ENCODE data around the gene ADARB2. TPM values are rescaled to one million over a fixed set of nuclear protein-coding genes. Genes with fewer than 3 reads are reported as not detected.

ADARB2 gene
- total RNA-seq, 1 donor from 2014 or later = 0.80 TPM

DNA sequence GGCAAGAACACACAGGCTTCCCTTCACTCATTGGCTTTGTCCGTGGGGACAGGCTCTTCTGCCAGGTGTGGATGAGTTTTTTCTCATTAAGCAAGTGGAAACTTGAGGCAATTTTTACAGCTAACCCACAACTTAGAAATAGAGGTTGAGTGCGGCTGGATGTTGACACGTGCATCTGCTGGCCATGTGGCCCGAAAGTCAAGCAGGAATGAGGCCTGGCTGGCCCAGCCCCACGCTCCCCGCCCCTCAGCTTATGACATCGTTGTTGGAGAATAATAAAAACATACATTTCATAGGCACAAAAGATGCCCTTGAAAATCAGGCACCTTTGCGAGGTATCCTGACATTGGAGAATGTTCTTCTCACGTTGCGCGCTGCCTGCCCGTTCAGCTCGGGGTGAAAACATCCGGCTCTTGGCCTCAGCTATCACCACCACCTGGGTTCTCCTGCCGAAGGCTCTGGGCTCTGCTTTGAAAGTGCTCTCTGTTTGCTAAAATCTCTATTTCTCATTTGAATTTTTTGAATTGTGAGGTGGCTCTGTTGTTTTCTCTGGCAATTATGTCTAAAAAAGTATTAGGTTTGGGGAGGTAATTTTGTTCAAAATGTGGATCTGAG, 370.4 kb downstream of the ADARB2 start:
- no peaks in the 10 kb centered on the region for H3K4me1 ChIP-seq

DNA sequence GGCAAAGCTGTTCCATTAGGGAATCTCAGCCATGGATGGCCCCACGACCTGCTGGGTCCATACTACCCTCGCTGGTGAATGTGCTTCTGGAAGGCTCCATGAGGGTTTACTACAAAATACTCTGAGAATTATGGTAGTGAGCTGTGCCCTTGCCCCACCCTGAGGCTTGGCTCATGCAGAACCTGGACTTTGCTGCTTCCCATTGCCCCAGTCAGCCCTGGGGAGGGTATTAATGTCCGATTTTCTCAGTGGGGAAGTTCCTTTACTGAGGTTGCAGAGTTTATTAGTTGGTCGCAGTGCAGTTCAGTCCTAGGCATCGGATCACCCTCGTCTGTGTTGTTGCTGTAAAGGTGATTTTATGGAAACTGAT, 371.0 kb downstream of the ADARB2 start:
- ATAC-seq = no peak

More for the DNA sequence above, 370.4 kb downstream of the ADARB2 start:
- DNase-seq (no peak), ATAC-seq (no peak)
- Histone ChIP-seq H3K27me3 (ENCODE audit: low read depth) (peaks cover 33% of the 10 kb centered on the region), H3K27ac (no peak overlapping the region), H3K36me3 (no peaks in the 10 kb centered on the region), H3K4me3 (no peak overlapping the region), H3K9me3 (no peaks in the 10 kb centered on the region)
- intact Hi-C loops (cut with DNase I) = no loop called here
- TF ChIP-seq, protein P1, sequence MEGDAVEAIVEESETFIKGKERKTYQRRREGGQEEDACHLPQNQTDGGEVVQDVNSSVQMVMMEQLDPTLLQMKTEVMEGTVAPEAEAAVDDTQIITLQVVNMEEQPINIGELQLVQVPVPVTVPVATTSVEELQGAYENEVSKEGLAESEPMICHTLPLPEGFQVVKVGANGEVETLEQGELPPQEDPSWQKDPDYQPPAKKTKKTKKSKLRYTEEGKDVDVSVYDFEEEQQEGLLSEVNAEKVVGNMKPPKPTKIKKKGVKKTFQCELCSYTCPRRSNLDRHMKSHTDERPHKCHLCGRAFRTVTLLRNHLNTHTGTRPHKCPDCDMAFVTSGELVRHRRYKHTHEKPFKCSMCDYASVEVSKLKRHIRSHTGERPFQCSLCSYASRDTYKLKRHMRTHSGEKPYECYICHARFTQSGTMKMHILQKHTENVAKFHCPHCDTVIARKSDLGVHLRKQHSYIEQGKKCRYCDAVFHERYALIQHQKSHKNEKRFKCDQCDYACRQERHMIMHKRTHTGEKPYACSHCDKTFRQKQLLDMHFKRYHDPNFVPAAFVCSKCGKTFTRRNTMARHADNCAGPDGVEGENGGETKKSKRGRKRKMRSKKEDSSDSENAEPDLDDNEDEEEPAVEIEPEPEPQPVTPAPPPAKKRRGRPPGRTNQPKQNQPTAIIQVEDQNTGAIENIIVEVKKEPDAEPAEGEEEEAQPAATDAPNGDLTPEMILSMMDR (IDR thresholded peaks at IDR 0.05) = no peak

DNA sequence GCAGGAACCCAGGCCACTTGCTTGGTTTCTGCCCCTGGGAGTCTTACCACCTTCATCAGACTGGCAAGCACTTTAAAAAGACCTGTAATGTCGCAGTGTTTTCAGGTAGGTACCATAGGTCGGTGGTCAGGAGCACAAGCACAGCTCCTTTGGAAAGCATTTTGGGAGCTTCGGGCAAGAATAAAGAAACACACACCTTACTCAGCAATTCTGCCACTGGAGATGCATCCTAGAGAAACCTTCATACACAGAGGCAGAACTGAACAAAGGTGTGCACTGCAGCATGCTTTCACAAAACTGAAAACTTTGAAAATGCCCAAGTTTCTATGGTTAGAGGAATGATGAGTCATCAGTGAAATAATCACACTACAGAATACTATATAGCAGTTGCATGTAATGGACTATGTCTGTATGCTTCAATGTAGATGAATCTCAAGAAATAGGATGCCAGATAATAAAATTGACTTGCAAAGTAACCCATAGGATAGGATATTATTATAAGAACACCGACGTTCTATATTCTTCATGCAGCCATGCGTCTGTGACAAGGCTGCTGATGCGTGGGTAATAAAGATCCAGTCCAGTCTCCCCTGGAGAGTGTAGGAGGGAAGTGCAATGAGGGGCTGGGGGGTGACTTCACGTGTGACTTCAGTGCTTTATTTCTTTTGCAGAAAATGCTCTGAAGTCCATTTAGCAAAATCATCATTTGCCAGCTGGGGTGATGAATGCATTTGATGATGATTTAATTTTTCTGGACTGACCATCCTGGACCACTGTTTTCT, 371.6 kb downstream of the ADARB2 start:
- TF ChIP-seq, protein P1 (IDR thresholded peaks at IDR 0.05) = no peak
- Histone ChIP-seq H3K36me3 (no peaks in the 10 kb centered on the region), H3K27me3 (ENCODE audit: low read depth) (peaks cover 33% of the 10 kb centered on the region), H3K27ac (no peak overlapping the region), H3K9me3 (no peaks in the 10 kb centered on the region), H3K4me1 (no peaks in the 10 kb centered on the region), H3K4me3 (no peak overlapping the region)
- DNase-seq (no peak), ATAC-seq (no peak)
- intact Hi-C loops (cut with DNase I) = no loop called here

More for the DNA sequence above, 371.0 kb downstream of the ADARB2 start:
- DNase-seq = no peak
- TF ChIP-seq, protein P1 (IDR thresholded peaks at IDR 0.05) = no peak
- Histone ChIP-seq H3K27me3 (ENCODE audit: low read depth) (peaks cover 33% of the 10 kb centered on the region), H3K4me1 (no peaks in the 10 kb centered on the region), H3K4me3 (no peak overlapping the region), H3K9me3 (no peaks in the 10 kb centered on the region), H3K27ac (no peak overlapping the region), H3K36me3 (no peaks in the 10 kb centered on the region)
- intact Hi-C loops (cut with DNase I) = no loop called here

DNA sequence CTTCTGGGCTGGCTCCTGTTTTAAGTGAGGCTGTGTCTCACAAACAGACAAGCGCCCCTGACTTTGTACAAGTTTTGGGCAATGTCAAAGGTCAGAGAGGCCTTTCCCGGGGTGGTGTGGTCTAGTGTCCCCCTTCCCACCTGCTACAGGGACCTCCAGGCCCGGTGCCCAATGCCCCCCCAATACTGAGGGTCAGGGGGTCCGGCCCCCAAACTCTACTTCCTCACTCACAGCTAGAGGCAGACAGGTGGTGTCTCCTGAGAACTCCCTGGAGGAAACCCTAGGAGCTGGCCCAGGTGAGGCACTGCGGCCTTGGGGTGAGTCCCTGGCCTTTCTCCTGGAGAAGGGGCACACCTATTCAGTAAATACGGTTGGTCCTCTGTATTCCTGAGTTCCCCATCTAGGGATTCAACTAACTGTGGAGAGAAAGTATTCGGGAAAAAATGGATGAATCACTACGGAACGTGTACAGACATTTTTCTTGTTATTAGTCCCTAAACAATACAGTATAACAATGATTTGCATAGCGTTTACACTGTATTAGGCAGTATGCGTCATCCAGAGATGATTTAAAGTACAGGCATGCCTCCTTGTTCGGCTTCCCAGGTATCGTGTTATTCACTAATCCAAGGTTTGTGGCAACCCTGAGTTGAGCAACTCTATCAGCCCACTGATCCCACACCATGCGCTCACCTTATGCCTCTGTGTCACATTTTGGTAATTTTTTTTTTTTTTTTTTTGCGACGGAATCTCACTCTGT, 373.0 kb downstream of the ADARB2 start:
- no peak overlapping the region for H3K4me3 ChIP-seq
- DNase-seq (no peak), ATAC-seq (no peak)
- H3K27ac ChIP-seq = no peak overlapping the region
- H3K27me3 ChIP-seq (ENCODE audit: low read depth) = peaks cover 33% of the 10 kb centered on the region
- H3K36me3 ChIP-seq = no peaks in the 10 kb centered on the region
- H3K9me3 ChIP-seq = no peaks in the 10 kb centered on the region
- TF ChIP-seq, protein P1 (IDR thresholded peaks at IDR 0.05) = no peak
- H3K4me1 ChIP-seq = no peaks in the 10 kb centered on the region
- intact Hi-C loops (cut with DNase I) = no loop called here

DNA sequence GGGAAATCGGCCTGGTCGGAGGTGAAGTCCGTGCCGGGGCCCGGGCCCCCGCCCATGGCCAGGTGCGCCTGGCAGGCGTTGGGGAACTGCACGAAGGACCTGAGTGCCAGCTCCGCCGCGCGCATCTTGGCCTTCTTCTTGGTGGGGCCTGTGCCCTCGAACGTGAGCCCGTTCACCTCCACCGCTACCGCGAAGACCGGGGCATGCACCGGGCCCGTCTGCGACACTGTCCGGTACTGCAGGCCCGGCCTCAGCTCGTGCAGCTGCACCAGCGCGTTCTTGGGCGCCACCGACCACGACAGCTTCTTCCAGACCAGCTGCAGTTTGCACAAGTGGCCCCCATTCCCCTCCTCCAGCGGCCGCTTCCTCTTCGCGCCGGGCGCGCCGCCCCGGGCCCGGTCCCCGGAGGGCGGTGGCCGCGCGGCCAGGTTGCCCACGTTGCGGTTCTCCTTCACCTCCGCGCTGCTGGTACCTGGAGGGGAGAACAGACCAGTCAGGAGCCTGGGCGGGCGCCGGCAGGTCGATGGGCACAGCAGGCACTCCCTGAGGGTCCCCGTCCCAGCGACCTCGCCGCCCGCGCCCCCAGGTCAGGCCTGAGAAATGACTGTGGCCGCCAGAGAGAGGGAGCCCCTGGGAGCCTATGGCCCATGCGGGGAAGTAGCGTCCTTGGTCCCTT, 373.7 kb downstream of the ADARB2 start:
- Histone ChIP-seq H3K4me3 (no peak overlapping the region), H3K36me3 (no peaks in the 10 kb centered on the region), H3K4me1 (no peaks in the 10 kb centered on the region), H3K27ac (no peak overlapping the region), H3K27me3 (ENCODE audit: low read depth) (peaks cover 25% of the 10 kb centered on the region), H3K9me3 (no peaks in the 10 kb centered on the region)
- intact Hi-C loops (cut with DNase I) = no loop called here
- ATAC-seq (no peak), DNase-seq (no peak)
- TF ChIP-seq, protein P1 (IDR thresholded peaks at IDR 0.05) = no peak
